HG03095 (cell line): ENCODE results near the gene MECP2.

Experiments used
- ATAC-seq: cut with Tn5 transposase; IDR thresholded peaks from one replicate; pipeline ENCODE4 v1.9.1; 2021; ENCODE audit warnings: moderate library complexity; ENCODE audit not compliant: unreplicated experiment

Gene MECP2

GRCh38 chrX:154038656-154039055 is 58.9 kb downstream of the MECP2 start:
- ATAC-seq, result no peak

GRCh38 chrX:154037754-154038153 is 59.8 kb downstream of the MECP2 start:
- no peak for ATAC-seq

- no peak for ATAC-seq
Observed at GRCh38 chrX:154036513-154036912, 61.0 kb downstream of the MECP2 start.

- ATAC-seq, result no peak
Observed at GRCh38 chrX:154033848-154034247, 63.7 kb downstream of the MECP2 start.

DNA sequence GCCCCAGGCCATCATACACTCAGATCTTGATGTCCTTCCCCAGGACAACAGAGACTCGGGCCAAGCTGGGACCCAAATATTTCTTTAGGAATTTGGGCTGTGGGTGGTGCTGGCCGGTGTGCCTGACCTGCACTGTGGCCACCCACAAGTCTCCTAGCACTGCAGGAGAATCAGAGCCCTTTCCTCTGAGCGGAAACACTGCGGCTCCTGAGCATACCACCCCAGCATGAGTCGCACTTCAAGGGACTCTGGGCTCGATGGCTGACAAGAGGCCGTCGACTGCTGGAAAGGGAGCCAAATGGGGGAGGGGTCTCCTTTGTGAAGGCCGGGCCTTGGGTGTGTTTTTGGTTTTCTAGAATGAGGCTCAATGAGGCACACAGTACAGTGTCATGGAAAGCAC is 64.9 kb downstream of the MECP2 start:
- no peak for ATAC-seq

GRCh38 chrX:154032160-154032559 is 65.4 kb downstream of the MECP2 start:
- no peak for ATAC-seq

GRCh38 chrX:154030715-154031305 is 66.7 kb downstream of the MECP2 start:
- ATAC-seq, result no peak

DNA sequence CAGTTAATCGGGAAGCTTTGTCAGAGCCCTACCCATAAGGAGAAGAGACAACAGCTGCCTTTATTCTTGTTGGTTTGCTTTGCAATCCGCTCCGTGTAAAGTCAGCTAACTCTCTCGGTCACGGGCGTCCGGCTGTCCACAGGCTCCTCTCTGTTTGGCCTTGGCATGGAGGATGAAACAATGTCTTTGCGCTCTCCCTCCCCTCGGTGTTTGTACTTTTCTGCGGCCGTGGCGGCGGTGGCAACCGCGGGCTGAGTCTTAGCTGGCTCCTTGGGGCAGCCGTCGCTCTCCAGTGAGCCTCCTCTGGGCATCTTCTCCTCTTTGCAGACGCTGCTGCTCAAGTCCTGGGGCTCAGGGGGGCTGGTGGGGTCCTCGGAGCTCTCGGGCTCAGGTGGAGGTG is 67.3 kb downstream of the MECP2 start:
- no peak for ATAC-seq

DNA sequence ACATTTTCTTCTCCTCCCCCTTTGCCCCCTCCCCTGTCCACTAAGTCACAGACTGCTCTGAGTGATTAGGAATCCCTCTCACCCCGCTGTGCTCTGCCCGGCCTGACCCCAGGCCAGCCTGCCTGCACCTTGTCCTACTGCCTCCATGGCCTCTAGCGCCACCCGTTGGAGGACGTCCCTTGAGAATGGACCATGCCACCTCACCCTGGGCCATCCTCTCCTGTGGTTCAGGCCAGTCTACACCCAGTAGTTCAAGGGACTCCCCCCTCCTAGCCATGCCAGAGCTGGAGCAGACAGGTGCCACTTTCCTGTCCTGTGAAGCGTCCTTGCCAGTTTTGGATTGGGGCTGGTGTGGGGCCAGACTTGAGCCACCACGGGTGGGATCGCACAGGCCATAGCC is 68.1 kb downstream of the MECP2 start:
- no peak for ATAC-seq

GRCh38 chrX:154028502-154029184 is 68.9 kb downstream of the MECP2 start:
- no peak for ATAC-seq

DNA sequence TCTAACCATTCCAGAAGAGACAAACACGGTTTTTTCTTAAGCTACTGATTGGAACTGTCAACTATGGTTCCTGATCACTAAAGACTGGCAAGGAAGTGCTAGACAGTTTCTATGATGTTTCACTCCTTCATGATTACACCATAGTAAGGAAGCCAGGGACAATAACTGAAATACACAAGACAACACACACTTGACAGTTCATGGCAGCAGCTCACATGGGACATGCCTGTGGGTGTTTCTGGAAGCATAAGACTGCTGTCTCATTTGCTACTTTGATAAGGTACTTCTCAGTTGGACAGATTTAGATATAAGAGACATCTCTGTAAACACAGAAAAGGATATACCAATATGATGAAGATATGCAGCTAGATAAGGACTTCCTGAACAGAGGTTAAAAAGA is 69.5 kb downstream of the MECP2 start:
- ATAC-seq, result no peak

- ATAC-seq, result no peak
Observed at GRCh38 chrX:154027022-154027402, 70.5 kb downstream of the MECP2 start.

DNA sequence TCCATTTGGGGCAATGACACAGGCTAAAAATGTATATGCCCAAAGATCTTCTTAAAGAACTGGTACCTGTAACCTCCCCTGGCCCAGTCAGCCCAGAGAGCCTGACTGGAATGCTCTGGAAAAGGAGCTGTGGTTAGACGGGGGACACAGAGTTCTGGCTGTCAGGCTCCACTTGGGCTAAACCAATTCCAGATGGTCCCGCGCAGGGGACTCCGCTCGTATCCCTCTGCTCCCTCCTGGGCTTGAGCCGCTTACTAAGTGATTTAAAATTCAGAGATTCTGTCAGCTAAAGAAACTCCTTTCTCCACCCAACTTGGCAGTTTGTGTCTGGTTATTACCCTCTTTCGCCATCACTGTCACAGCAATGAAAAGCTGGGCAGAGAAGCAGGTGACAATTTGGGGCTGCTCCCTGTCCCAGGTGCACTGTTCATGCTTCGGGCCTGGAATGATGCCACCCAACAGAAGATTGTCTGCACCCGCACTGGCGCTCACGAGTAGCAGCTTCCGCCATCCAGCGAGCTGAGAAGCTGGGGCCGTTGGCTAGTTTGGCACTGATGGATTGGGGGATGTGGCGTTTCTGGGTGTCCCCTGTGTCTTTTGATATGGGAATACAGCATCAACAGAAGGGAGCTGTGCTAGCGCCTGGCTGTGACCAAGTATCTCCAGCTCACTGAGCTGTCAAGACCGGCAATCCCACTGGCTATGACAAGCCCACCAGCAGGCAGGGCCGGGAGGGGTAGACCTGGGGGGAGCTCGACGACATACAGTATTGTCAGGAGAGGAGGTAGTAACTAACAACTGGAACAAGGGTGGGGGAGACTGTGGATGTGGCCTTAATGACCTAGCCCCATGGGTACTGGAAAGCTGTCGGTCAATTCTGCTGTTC is 71.1 kb downstream of the MECP2 start:
- ATAC-seq, result no peak

- no peak for ATAC-seq
Observed at GRCh38 chrX:154025230-154025629, 72.3 kb downstream of the MECP2 start.

- no peak for ATAC-seq
Observed at GRCh38 chrX:154024271-154024670, 73.2 kb downstream of the MECP2 start.

DNA sequence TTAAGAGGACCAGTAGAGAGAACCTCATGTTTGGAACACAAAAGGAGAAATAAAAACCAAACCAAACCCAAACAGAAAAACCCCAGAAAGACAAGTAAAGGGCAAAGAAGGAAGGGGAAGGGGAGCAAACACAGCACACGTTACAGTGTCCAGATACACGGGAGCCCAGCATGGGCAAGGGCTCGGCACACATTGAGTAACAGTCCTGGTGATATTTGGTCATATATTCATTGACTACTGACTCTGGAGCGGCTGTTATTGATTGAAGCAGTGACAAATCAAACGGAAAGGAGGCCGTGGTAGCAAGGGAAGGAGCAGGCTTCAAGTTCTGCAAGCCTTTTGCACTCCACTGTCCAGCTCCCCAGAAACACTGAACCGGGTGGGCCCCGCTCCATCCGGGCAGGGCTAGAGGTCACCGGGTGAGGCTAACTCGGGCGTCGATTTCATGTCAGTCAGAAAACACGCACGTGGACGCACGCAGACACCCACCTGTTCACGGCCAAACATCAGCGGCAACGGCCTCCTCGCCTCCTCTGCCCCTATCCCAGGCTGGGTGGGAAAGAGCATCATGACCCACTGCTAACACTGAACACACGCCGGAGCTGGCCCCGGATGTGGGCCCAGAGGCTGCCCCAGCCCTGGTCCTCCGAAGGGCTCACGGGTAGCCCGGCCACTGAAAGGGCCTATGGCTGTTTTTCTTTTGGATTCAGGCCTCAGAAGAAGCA is 74.1 kb downstream of the MECP2 start:
- ATAC-seq, result no peak

DNA sequence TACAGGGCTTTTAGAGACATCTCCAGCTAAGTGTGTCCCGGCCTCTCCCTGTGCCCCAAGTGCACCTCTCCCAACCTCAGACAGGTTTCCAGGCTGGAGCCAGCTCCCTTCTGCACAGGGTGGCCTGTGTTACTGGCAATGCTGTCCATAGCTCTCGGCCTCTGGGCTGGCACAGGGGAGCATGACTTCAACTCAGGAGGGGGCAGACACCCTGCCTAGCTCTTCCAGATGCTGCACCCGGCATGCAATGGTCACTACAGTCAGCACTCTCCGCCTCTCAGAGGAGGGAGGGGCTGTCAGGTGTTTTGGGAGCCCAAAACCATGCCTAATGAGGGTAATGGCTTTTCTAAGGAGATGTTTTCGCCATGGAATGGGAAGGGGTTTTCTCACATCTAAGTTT is 75.4 kb downstream of the MECP2 start:
- ATAC-seq, result no peak

DNA sequence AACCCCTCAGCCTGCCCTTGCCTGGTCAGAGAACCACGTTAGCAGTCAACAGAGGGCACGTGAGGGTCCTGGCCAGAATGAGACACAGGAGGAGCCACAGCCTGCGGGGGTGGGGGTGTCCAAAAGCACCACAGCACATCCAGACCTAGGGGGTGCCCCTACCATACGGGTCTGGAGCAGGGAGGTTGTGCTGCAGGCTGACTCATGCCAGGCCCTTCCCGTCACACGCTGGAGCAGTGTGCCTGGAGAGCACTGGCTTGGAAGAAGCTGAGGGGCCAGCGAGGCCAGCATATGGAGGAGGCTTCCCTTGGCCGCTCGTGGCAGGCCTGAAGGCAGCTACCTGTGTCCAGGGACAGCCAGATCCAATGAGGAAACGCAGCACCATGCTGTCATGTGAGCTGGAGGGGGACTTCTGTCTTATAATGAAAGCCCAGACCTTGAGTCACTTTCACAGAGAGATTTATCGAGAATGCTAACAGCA is 76.3 kb downstream of the MECP2 start:
- ATAC-seq, result no peak

GRCh38 chrX:154020536-154021115 is 76.9 kb downstream of the MECP2 start:
- ATAC-seq, result peak; percentile 6

DNA sequence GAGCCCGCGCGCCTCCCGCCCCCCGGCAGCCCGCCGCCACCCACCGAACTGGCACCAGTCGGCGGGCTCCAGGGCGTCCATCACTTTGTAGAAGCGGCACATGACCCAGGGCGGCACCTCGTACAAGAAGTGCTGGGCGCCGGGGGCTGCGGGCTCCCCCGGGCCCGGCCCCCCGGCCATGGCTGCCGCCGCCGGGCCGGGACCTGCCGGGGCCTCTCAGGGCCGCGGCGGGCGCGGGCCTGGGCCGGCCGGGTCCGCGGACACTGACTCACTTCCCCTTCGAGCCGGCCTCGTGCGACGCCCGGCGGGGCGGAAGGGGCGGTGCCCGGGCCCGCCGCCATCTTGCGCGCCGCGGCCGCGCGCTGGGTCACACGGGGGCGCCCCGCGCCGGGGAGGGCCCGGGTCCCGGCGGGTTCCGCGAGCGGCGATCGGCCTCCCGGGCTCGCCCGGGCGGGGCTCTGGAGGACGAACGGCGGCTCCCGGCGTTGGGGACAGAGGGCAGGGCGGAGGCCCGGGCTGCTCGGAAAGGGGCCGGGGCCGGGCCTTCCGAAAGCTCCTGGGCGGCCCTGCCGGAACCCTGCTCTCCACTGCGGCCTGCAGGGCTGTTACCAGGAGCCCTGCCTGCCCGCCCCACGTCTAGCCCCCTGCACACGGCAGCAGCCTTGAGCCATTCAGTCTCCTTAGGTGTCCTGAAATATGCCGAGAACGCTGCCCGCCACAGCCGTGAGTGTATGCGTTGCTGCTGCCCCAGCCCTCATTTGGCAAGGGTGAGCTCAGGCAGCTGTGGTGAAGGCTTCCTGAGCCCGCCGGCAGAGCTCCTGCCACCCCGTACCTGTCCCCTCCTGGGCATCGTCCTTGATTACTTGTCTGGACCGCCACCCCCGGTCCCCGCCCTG is 77.6 kb downstream of the MECP2 start, which contains the start of gene IRAK1:
Gene IRAK1, minus strand, starts transcription at position 270 of the 896 bp plus-strand sequence. Its CDS starts 90 bp downstream, at position 180.
- peak; percentile 70 for ATAC-seq
